ENCODE data around the gene ZNF638.

ZNF638 gene

GRCh38 chr2:71451705-71452104, 120.1 kb downstream of the ZNF638 start:
- no peak overlapping the region for H3K4me3 ChIP-seq (ENCODE audit: control insufficient read depth, low read depth, low read length)
- no peak for TF ChIP-seq CTCF (IDR thresholded peaks at IDR 0.05; ENCODE audit: control insufficient read depth, insufficient read depth, low read depth, low read length, missing control alignments)
- DNase-seq (ENCODE audit: low read depth): no peak

GRCh38 chr2:71452565-71452964, 121.0 kb downstream of the ZNF638 start:
- no peak for DNase-seq (ENCODE audit: low read depth)

GRCh38 chr2:71453404-71454220, 122.0 kb downstream of the ZNF638 start, which contains the start of gene DYSF:
Gene DYSF, plus strand, starts transcription at chr2:71453561.
- H3K4me3 ChIP-seq (ENCODE audit: control insufficient read depth, low read depth, low read length): peak within 1 kb of the TSS; percentile 38
- no peak for DNase-seq (ENCODE audit: low read depth)
- TF ChIP-seq CTCF (IDR thresholded peaks at IDR 0.05; ENCODE audit: control insufficient read depth, insufficient read depth, low read depth, low read length, missing control alignments): no peak

More at GRCh38 chr2:71452565-71452964, 121.0 kb downstream of the ZNF638 start:
- TF ChIP-seq CTCF (IDR thresholded peaks at IDR 0.05; ENCODE audit: control insufficient read depth, insufficient read depth, low read depth, low read length, missing control alignments): no peak
- H3K4me3 ChIP-seq (ENCODE audit: control insufficient read depth, low read depth, low read length): no peak overlapping the region

GRCh38 chr2:71454221-71455010, 122.8 kb downstream of the ZNF638 start:
- no peak for DNase-seq (ENCODE audit: low read depth)
- H3K4me3 ChIP-seq (ENCODE audit: control insufficient read depth, low read depth, low read length): no peak overlapping the region
- TF ChIP-seq CTCF (IDR thresholded peaks at IDR 0.05; ENCODE audit: control insufficient read depth, insufficient read depth, low read depth, low read length, missing control alignments): no peak

GRCh38 chr2:71455011-71455740, 123.6 kb downstream of the ZNF638 start:
- H3K4me3 ChIP-seq (ENCODE audit: control insufficient read depth, low read depth, low read length): no peak overlapping the region
- no peak for TF ChIP-seq CTCF (IDR thresholded peaks at IDR 0.05; ENCODE audit: control insufficient read depth, insufficient read depth, low read depth, low read length, missing control alignments)
- no peak for DNase-seq (ENCODE audit: low read depth)

All from AG09309 (cell line).